Esophagus squamous epithelium (tissue), 4 donors: Measurements from ENCODE around the gene BACE1.

Source experiments
- CTCF ChIP-seq, 6 experiments: fragments of 450-650 bp in 4 of 6; fragments of 200-600 bp in 2 of 6; sonication (generic) in 2 of 6; IDR thresholded peaks; one replicate each; pipeline ENCODE4 v1.5.1; 2016 to 2019; ENCODE audit warnings: antibody characterized with exemption in 6 of 6, mild to moderate bottlenecking in 4 of 6, moderate library complexity in 4 of 6
- POLR2A ChIP-seq, 4 donors: fragments of 450-650 bp; IDR thresholded peaks; one replicate each; pipeline ENCODE4 v1.6.1; 2017; ENCODE audit warnings: antibody characterized with exemption in 4 of 4, mild to moderate bottlenecking in 4 of 4, moderate library complexity in 3 of 4

GRCh38 chr11:117286588-117286987, 29.5 kb downstream of the BACE1 start:
- no peak for TF ChIP-seq CTCF (IDR thresholded peaks at IDR 0.05)
- no peak for TF ChIP-seq POLR2A (IDR thresholded peaks at IDR 0.05)
